HG03139 (cell line): ENCODE results near the gene CUBN.
"Not testable (repeated sequence)": the region's sequence is repeated elsewhere in the genome, so short reads cannot be mapped to it uniquely, and the experiment has no call there.

Experiments used
- ATAC-seq: cut with Tn5 transposase; IDR thresholded peaks from one replicate; pipeline ENCODE4 v1.9.1; 2021; ENCODE audit not compliant: unreplicated experiment

CUBN gene

GRCh38 chr10:17019696-17020095 lies 109.9 kb downstream of the CUBN start:
- no peak for ATAC-seq

- not testable (repeated sequence) for ATAC-seq
Observed at GRCh38 chr10:17013131-17013983, 116.3 kb downstream of the CUBN start.

GRCh38 chr10:17012731-17013130 lies 116.9 kb downstream of the CUBN start:
- not testable (repeated sequence) for ATAC-seq

- no peak for ATAC-seq
Observed at GRCh38 chr10:17010363-17011145, 119.1 kb downstream of the CUBN start.

- no peak for ATAC-seq
Observed at GRCh38 chr10:17009212-17009700, 120.4 kb downstream of the CUBN start.

GRCh38 chr10:17007418-17007770 lies 122.2 kb downstream of the CUBN start:
- ATAC-seq, result no peak

- no peak for ATAC-seq
Observed at GRCh38 chr10:17006631-17007417, 122.8 kb downstream of the CUBN start.

- no peak for ATAC-seq
Observed at GRCh38 chr10:17005621-17006566, 123.7 kb downstream of the CUBN start.

GRCh38 chr10:17004801-17005380 lies 124.7 kb downstream of the CUBN start:
- no peak for ATAC-seq

- ATAC-seq, result no peak
Observed at GRCh38 chr10:17003651-17004286, 125.8 kb downstream of the CUBN start.

- no peak for ATAC-seq
Observed at GRCh38 chr10:17003151-17003550, 126.5 kb downstream of the CUBN start.

- no peak for ATAC-seq
Observed at GRCh38 chr10:17001961-17002749, 127.5 kb downstream of the CUBN start.

- ATAC-seq, result no peak
Observed at GRCh38 chr10:17001297-17001744, 128.3 kb downstream of the CUBN start.

- no peak for ATAC-seq
Observed at GRCh38 chr10:16999665-17000451, 129.8 kb downstream of the CUBN start.

- no peak for ATAC-seq
Observed at GRCh38 chr10:16996530-16996964, 133.1 kb downstream of the CUBN start.

- no peak for ATAC-seq
Observed at GRCh38 chr10:16995867-16996529, 133.6 kb downstream of the CUBN start.

GRCh38 chr10:16993186-16993585 lies 136.4 kb downstream of the CUBN start:
- no peak for ATAC-seq
